HepG2 (cell line): ENCODE data around the gene TRPC4AP. TPM values are rescaled to one million over a fixed set of nuclear protein-coding genes. Genes with fewer than 3 reads are reported as not detected.
A peak's percentile ranks its signal among the peaks of the same experiment; 100 is the strongest.

Experiments used
- DNMT1 ChIP-seq: sonication (generic); formaldehyde crosslinking; IDR thresholded peaks from 2 replicates; pipeline ENCODE4 v1.5.1; 2020; ENCODE audit warnings: mild to moderate bottlenecking, missing genetic modification reagents
- KLF9 ChIP-seq: IDR thresholded peaks from 2 replicates; pipeline ENCODE4 v1.6.1; 2016; ENCODE audit warnings: low read depth
- NFYB ChIP-seq: sonication (generic); formaldehyde crosslinking; IDR thresholded peaks from 2 replicates; pipeline ENCODE4 v1.4.0; 2020; ENCODE audit warnings: missing genetic modification reagents
- NKX3-1 ChIP-seq: sonication (generic); formaldehyde crosslinking; IDR thresholded peaks from 2 replicates; pipeline ENCODE4 v1.5.0; 2020; ENCODE audit warnings: missing genetic modification reagents
- POLR2G ChIP-seq: fragments of 200-400 bp; formaldehyde crosslinking; IDR thresholded peaks from 2 replicates; pipeline ENCODE4 v1.6.1; 2018; ENCODE audit warnings: mild to moderate bottlenecking, low read depth, low read length, moderate library complexity
- SMC3 ChIP-seq: IDR thresholded peaks from 2 replicates; pipeline ENCODE4 v1.6.1; 2011; ENCODE audit warnings: low read length, improper control_type of control experiment
- ZBTB38 ChIP-seq: sonication (generic); formaldehyde crosslinking; IDR thresholded peaks from 2 replicates; pipeline ENCODE4 v1.5.1; 2020; ENCODE audit warnings: mild to moderate bottlenecking, missing genetic modification reagents
- ZNF766 ChIP-seq: sonication (generic); formaldehyde crosslinking; IDR thresholded peaks from 2 replicates; pipeline ENCODE4 v1.5.0; 2020; ENCODE audit warnings: missing genetic modification reagents, borderline replicate concordance
- ZSCAN25 ChIP-seq: sonication (generic); formaldehyde crosslinking; IDR thresholded peaks from 2 replicates; pipeline ENCODE4 v1.8.0; 2022; ENCODE audit warnings: mild to moderate bottlenecking, missing genetic modification reagents
- polyA plus RNA-seq, 8 experiments: library from polyadenylated mRNA; depleted of rRNA in 3 of 8; stranded (reverse) in 7 of 8; unstranded in 1 of 8; fragments of >200 nt; fragmentation: Illumina TruSeq in 4 of 8; extraction: Trizol in 4 of 8; gene quantifications; 2 replicates each; pipeline versions ENCODE4 v1.2.1 to v1.2.3, GENCODE V29; 2011 to 2016; ENCODE audit warnings: low read depth in 4 of 8, missing spikeins in 1 of 8, mixed read lengths in 1 of 8; ENCODE audit not compliant: insufficient read depth in 1 of 8
- total RNA-seq, 5 experiments: library from RNA; depleted of rRNA; stranded (reverse); fragments of >200 nt; fragmentation: Illumina TruSeq; extraction: Trizol; gene quantifications; 2 replicates each; pipeline ENCODE4 v1.2.3, GENCODE V29; 2016; ENCODE audit warnings: low read depth in 1 of 5
- TF ChIP-seq, protein P1 (sequence below): sonication (generic); formaldehyde crosslinking; IDR thresholded peaks from 2 replicates; pipeline ENCODE4 v1.5.0; 2020; ENCODE audit warnings: missing genetic modification reagents
- TF ChIP-seq, protein P2 (sequence below): sonication (generic); formaldehyde crosslinking; conservative IDR thresholded peaks from 2 replicates; pipeline ENCODE4 v1.8.0; 2022; ENCODE audit warnings: low read depth, missing genetic modification reagents
- TF ChIP-seq, protein P3 (sequence below): sonication (generic); formaldehyde crosslinking; IDR thresholded peaks from 2 replicates; pipeline ENCODE4 v1.8.0; 2022; ENCODE audit warnings: mild to moderate bottlenecking, missing genetic modification reagents, borderline replicate concordance
- TF ChIP-seq, protein P4 (sequence below): sonication (generic); formaldehyde crosslinking; IDR thresholded peaks from 2 replicates; pipeline ENCODE4 v1.4.0; 2020; ENCODE audit warnings: low read depth, missing genetic modification reagents
- TF ChIP-seq, protein P5 (sequence below): IDR thresholded peaks from 2 replicates; pipeline ENCODE4 v1.6.1; 2018; ENCODE audit warnings: missing genetic modification reagents, mild to moderate bottlenecking, missing compliant biosample characterization
- TF ChIP-seq, protein P6 (sequence below): sonication (generic); formaldehyde crosslinking; IDR thresholded peaks from 2 replicates; pipeline ENCODE4 v1.9.0; 2021; ENCODE audit warnings: missing genetic modification reagents, borderline replicate concordance
- TF ChIP-seq, protein P7 (sequence below): sonication (generic); formaldehyde crosslinking; IDR thresholded peaks from 2 replicates; pipeline ENCODE4 v1.4.0; 2020; ENCODE audit warnings: missing genetic modification reagents
- TF ChIP-seq, protein P8 (sequence below): sonication (generic); formaldehyde crosslinking; IDR thresholded peaks from 2 replicates; pipeline ENCODE4 v1.8.0; 2022; ENCODE audit warnings: low read depth, missing genetic modification reagents

TRPC4AP gene
- total and polyA plus RNA-seq, 2 of the 13 experiments (the other 11 are each of a cell fraction or from before 2014, with no cell fraction given), result 136 to 137 TPM

DNA sequence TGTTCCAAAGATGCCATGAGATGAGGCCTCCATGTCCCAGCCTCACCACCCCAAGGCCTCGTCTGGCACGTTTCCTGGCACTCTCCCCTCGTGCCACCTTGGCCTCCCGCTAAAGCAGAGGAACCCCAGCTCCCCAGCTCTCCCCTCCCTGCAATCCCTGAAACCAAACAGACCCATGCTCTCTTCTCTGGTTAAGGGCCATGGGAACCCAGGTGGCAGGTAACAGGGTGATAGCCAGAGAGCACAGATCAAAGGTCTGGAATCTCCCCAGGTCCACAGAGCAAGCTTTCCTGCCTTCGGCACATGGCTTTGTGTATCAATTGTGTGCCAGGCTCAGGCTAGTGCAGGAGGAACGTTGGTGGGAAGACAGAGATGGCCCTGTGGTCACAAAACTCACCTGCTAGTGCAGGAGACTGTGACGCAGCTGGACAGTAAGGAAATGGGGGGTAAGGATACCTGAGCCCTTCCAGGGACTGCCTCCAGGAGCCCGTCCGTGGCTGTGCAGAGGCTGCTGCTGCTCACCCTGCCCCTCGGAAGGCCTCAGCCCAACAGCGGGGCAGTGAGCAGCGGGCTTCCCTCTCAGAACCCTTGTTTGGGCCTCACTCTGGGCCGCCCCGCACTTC is 98.0 kb downstream of the TRPC4AP start (continued):
- TF ChIP-seq, protein P1, sequence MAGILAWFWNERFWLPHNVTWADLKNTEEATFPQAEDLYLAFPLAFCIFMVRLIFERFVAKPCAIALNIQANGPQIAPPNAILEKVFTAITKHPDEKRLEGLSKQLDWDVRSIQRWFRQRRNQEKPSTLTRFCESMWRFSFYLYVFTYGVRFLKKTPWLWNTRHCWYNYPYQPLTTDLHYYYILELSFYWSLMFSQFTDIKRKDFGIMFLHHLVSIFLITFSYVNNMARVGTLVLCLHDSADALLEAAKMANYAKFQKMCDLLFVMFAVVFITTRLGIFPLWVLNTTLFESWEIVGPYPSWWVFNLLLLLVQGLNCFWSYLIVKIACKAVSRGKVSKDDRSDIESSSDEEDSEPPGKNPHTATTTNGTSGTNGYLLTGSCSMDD, result no peak
- TF ChIP-seq, protein P2, sequence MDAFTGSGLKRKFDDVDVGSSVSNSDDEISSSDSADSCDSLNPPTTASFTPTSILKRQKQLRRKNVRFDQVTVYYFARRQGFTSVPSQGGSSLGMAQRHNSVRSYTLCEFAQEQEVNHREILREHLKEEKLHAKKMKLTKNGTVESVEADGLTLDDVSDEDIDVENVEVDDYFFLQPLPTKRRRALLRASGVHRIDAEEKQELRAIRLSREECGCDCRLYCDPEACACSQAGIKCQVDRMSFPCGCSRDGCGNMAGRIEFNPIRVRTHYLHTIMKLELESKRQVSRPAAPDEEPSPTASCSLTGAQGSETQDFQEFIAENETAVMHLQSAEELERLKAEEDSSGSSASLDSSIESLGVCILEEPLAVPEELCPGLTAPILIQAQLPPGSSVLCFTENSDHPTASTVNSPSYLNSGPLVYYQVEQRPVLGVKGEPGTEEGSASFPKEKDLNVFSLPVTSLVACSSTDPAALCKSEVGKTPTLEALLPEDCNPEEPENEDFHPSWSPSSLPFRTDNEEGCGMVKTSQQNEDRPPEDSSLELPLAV, result no peak
- no peak for TF ChIP-seq NKX3-1
- TF ChIP-seq, protein P3, sequence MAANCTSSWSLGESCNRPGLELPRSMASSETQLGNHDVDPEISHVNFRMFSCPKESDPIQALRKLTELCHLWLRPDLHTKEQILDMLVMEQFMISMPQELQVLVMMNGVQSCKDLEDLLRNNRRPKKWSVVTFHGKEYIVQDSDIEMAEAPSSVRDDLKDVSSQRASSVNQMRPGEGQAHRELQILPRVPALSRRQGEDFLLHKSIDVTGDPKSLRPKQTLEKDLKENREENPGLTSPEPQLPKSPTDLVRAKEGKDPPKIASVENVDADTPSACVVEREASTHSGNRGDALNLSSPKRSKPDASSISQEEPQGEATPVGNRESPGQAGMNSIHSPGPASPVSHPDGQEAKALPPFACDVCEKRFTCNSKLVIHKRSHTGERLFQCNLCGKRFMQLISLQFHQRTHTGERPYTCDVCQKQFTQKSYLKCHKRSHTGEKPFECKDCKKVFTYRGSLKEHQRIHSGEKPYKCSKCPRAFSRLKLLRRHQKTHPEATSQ (CRISPR knock-in tag), result no peak
- TF ChIP-seq, protein P4, sequence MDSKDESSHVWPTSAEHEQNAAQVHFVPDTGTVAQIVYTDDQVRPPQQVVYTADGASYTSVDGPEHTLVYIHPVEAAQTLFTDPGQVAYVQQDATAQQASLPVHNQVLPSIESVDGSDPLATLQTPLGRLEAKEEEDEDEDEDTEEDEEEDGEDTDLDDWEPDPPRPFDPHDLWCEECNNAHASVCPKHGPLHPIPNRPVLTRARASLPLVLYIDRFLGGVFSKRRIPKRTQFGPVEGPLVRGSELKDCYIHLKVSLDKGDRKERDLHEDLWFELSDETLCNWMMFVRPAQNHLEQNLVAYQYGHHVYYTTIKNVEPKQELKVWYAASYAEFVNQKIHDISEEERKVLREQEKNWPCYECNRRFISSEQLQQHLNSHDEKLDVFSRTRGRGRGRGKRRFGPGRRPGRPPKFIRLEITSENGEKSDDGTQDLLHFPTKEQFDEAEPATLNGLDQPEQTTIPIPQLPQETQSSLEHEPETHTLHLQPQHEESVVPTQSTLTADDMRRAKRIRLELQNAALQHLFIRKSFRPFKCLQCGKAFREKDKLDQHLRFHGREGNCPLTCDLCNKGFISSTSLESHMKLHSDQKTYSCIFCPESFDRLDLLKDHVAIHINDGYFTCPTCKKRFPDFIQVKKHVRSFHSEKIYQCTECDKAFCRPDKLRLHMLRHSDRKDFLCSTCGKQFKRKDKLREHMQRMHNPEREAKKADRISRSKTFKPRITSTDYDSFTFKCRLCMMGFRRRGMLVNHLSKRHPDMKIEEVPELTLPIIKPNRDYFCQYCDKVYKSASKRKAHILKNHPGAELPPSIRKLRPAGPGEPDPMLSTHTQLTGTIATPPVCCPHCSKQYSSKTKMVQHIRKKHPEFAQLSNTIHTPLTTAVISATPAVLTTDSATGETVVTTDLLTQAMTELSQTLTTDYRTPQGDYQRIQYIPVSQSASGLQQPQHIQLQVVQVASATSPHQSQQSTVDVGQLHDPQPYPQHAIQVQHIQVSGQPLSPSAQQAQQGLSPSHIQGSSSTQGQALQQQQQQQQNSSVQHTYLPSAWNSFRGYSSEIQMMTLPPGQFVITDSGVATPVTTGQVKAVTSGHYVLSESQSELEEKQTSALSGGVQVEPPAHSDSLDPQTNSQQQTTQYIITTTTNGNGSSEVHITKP, result no peak
- TF ChIP-seq ZSCAN25 (CRISPR knock-in tag), result peak; percentile 38
- no peak for TF ChIP-seq NFYB (CRISPR knock-in tag)
- no peak for TF ChIP-seq ZNF766
- TF ChIP-seq, protein P5, sequence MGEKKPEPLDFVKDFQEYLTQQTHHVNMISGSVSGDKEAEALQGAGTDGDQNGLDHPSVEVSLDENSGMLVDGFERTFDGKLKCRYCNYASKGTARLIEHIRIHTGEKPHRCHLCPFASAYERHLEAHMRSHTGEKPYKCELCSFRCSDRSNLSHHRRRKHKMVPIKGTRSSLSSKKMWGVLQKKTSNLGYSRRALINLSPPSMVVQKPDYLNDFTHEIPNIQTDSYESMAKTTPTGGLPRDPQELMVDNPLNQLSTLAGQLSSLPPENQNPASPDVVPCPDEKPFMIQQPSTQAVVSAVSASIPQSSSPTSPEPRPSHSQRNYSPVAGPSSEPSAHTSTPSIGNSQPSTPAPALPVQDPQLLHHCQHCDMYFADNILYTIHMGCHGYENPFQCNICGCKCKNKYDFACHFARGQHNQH (CRISPR knock-in tag), result 0 out of 2 replicates have a peak, but pooled peaks have one; percentile 42
- no peak for TF ChIP-seq POLR2G
- TF ChIP-seq, protein P6, sequence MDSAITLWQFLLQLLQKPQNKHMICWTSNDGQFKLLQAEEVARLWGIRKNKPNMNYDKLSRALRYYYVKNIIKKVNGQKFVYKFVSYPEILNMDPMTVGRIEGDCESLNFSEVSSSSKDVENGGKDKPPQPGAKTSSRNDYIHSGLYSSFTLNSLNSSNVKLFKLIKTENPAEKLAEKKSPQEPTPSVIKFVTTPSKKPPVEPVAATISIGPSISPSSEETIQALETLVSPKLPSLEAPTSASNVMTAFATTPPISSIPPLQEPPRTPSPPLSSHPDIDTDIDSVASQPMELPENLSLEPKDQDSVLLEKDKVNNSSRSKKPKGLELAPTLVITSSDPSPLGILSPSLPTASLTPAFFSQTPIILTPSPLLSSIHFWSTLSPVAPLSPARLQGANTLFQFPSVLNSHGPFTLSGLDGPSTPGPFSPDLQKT (CRISPR knock-in tag), result no peak
- no peak for TF ChIP-seq DNMT1 (CRISPR knock-in tag)
- TF ChIP-seq KLF9 (CRISPR knock-in tag), result no peak
- TF ChIP-seq, protein P7, sequence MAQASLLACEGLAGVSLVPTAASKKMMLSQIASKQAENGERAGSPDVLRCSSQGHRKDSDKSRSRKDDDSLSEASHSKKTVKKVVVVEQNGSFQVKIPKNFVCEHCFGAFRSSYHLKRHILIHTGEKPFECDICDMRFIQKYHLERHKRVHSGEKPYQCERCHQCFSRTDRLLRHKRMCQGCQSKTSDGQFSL (CRISPR knock-in tag), result peak; percentile 29; the same call in 1 of the 2 replicates
- TF ChIP-seq, protein P8, sequence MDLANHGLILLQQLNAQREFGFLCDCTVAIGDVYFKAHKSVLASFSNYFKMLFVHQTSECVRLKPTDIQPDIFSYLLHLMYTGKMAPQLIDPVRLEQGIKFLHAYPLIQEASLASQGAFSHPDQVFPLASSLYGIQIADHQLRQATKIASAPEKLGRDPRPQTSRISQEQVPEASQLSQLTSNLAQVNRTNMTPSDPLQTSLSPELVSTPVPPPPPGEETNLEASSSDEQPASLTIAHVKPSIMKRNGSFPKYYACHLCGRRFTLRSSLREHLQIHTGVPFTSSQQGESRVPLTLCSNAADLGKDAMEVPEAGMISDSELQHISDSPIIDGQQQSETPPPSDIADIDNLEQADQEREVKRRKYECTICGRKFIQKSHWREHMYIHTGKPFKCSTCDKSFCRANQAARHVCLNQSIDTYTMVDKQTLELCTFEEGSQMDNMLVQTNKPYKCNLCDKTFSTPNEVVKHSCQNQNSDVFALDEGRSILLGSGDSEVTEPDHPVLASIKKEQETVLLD (CRISPR knock-in tag), result no peak
- no peak; the same call in 1 of the 2 replicates for TF ChIP-seq ZBTB38 (CRISPR knock-in tag)
- TF ChIP-seq SMC3, result no peak
